Osteoblast (primary cell): ENCODE measurements around the gene FOXE3. TPM values are rescaled to one million over a fixed set of nuclear protein-coding genes. Genes with fewer than 3 reads are reported as not detected.
"Not testable (repeated sequence)": the region's sequence is repeated elsewhere in the genome, so short reads cannot be mapped to it uniquely, and the experiment has no call there.

ENCODE experiments used
- DNase-seq: peaks from one replicate; pipeline ENCODE4 v3.0.0; 2011; ENCODE audit warnings: low spot score, mixed read lengths; ENCODE audit not compliant: insufficient read length; ENCODE audit errors: missing footprints
- H2AFZ ChIP-seq: 2 replicates; pipeline ENCODE4 v1.6.0; 2011; ENCODE audit warnings: mild to moderate bottlenecking, low read length
- H3K27ac ChIP-seq: 2 replicates; pipeline ENCODE4 v1.5.1; 2011; ENCODE audit warnings: mild to moderate bottlenecking, low read depth, low read length, moderate library complexity
- H3K27me3 ChIP-seq: 2 replicates; pipeline ENCODE4 v1.6.0; 2012; ENCODE audit warnings: mild to moderate bottlenecking, control low read depth, inconsistent platforms, low read length, moderate library complexity; ENCODE audit not compliant: insufficient read depth
- H3K36me3 ChIP-seq: 2 replicates; pipeline ENCODE4 v1.5.1; 2011; ENCODE audit warnings: mild to moderate bottlenecking, low read length, control low read depth, moderate library complexity; ENCODE audit not compliant: insufficient read depth
- H3K4me1 ChIP-seq: 2 replicates; pipeline ENCODE4 v1.5.1; 2011; ENCODE audit warnings: mild to moderate bottlenecking, low read length, control low read depth, moderate library complexity; ENCODE audit not compliant: insufficient read depth
- H3K4me2 ChIP-seq: 2 replicates; pipeline ENCODE4 v1.6.0; 2011; ENCODE audit warnings: mild to moderate bottlenecking, low read length; ENCODE audit not compliant: insufficient read depth
- H3K4me3 ChIP-seq: fragments of 200-600 bp; sonication (generic); 3 replicates; pipeline ENCODE4 v1.5.1; 2012; ENCODE audit warnings: mild to moderate bottlenecking, low read length, inconsistent platforms; ENCODE audit not compliant: insufficient read depth
- H3K79me2 ChIP-seq: 2 replicates; pipeline ENCODE4 v1.6.0; 2012; ENCODE audit warnings: mild to moderate bottlenecking, low read length, control low read depth, inconsistent platforms; ENCODE audit not compliant: insufficient read depth
- H3K9me3 ChIP-seq: 2 replicates; pipeline ENCODE4 v1.5.1; 2011; ENCODE audit warnings: low read depth, low read length, control low read depth
- H4K20me1 ChIP-seq: 2 replicates; pipeline ENCODE4 v1.6.0; 2012; ENCODE audit warnings: mild to moderate bottlenecking, low read length, control low read depth; ENCODE audit not compliant: insufficient read depth
- CTCF ChIP-seq: IDR thresholded peaks from 2 replicates; pipeline ENCODE4 v1.5.1; 2011; ENCODE audit warnings: mild to moderate bottlenecking, low read depth, low read length, moderate library complexity; ENCODE audit errors: extremely low read depth
- total RNA-seq: library from RNA; depleted of rRNA; stranded (reverse); fragments of >200 nt; gene quantifications from 2 replicates; pipeline ENCODE4 v1.2.3, GENCODE V29; 2012

The FOXE3 gene
- total RNA-seq, 1 donor: not detected

DNA sequence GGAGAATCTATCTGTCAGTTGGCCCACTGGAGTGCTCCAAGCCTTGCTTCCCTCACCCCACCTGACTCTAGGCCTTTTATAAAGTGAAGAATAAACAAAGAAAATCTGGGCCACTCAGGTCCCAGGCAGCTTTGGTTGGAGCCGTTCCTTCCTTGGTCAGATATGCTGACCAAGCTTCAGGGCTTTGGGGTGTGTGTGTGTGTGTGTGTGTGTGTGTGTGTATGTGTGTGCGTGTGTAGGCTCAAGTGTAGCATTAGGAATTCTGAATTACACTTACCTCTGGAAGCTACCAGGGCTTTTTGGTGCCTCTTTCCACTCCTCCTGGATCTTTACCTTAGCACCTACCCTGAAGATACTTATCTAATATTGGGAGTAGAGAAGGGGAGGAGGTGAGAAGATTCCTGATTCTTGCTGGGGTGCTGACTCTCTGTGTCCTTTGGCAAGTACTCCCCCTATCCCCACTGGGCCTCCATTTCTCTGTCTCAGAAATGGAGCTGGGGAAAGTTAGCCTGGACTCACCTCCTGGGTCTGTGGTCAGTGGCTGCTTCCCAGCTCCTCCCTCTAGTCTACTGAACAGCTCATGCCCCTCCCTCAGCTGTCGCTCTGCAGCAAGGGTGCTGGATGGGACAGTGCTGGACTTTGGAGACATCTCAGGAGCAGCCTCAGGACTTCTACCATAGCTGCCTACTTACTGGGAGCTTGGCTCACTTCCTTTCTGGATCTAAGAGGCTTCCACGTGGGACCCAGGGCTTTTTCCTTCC, 32.6 kb downstream of the FOXE3 start:
- no peaks in the 10 kb centered on the region for H4K20me1 ChIP-seq
- H3K27ac ChIP-seq: no peak overlapping the region
- H3K4me3 ChIP-seq: no peak overlapping the region
- TF ChIP-seq CTCF: no peak
- DNase-seq: no peak
- peaks cover 49% of the 10 kb centered on the region for H3K27me3 ChIP-seq
- no peaks in the 10 kb centered on the region for H3K36me3 ChIP-seq
- no peak overlapping the region for H2AFZ ChIP-seq
- no peaks in the 10 kb centered on the region for H3K79me2 ChIP-seq
- H3K4me2 ChIP-seq: no peak overlapping the region
- H3K4me1 ChIP-seq: no peaks in the 10 kb centered on the region
- H3K9me3 ChIP-seq: no peaks in the 10 kb centered on the region

- Histone ChIP-seq H2AFZ (no peak overlapping the region), H3K27me3 (peaks cover 36% of the 10 kb centered on the region), H3K9me3 (no peaks in the 10 kb centered on the region), H3K27ac (no peak overlapping the region), H3K4me2 (no peak overlapping the region), H3K4me3 (no peak overlapping the region), H4K20me1 (no peaks in the 10 kb centered on the region), H3K4me1 (no peaks in the 10 kb centered on the region), H3K79me2 (no peaks in the 10 kb centered on the region), H3K36me3 (no peaks in the 10 kb centered on the region)
- no peak for DNase-seq
- peak; percentile 30 for TF ChIP-seq CTCF
Observed at GRCh38 chr1:47449822-47450552, 33.9 kb downstream of the FOXE3 start.

- DNase-seq: no peak
- H3K9me3 ChIP-seq: no peaks in the 10 kb centered on the region
- no peaks in the 10 kb centered on the region for H3K79me2 ChIP-seq
- no peak for TF ChIP-seq CTCF
- no peak overlapping the region for H3K27ac ChIP-seq
- H2AFZ ChIP-seq: no peak overlapping the region
- H3K4me1 ChIP-seq: no peaks in the 10 kb centered on the region
- H3K27me3 ChIP-seq: peaks cover 30% of the 10 kb centered on the region
- no peaks in the 10 kb centered on the region for H3K36me3 ChIP-seq
- H3K4me3 ChIP-seq: no peak overlapping the region
- H4K20me1 ChIP-seq: no peaks in the 10 kb centered on the region
- H3K4me2 ChIP-seq: no peak overlapping the region
Observed at GRCh38 chr1:47450606-47451005, 34.5 kb downstream of the FOXE3 start.

- Histone ChIP-seq H3K79me2 (no peaks in the 10 kb centered on the region), H3K27me3 (peaks cover 12% of the 10 kb centered on the region)
- no peak for TF ChIP-seq CTCF
Observed at GRCh38 chr1:47452426-47452825, 36.3 kb downstream of the FOXE3 start.

GRCh38 chr1:47453910-47454309, 37.8 kb downstream of the FOXE3 start:
- H3K4me3 ChIP-seq, H3K9me3 ChIP-seq, H3K4me2 ChIP-seq, DNase-seq, H3K36me3 ChIP-seq, H2AFZ ChIP-seq, H3K79me2 ChIP-seq, H3K27me3 ChIP-seq, H3K27ac ChIP-seq, H3K4me1 ChIP-seq, H4K20me1 ChIP-seq: not testable (repeated sequence)

More at GRCh38 chr1:47452426-47452825, 36.3 kb downstream of the FOXE3 start:
- DNase-seq: no peak
- Histone ChIP-seq H2AFZ (no peak overlapping the region), H3K27ac (no peak overlapping the region), H3K4me1 (no peaks in the 10 kb centered on the region), H3K9me3 (no peaks in the 10 kb centered on the region), H3K36me3 (no peaks in the 10 kb centered on the region), H4K20me1 (no peaks in the 10 kb centered on the region), H3K4me3 (no peak overlapping the region), H3K4me2 (no peak overlapping the region)
